ENCODE results near the gene PISD. TPM values are rescaled to one million over a fixed set of nuclear protein-coding genes. Genes with fewer than 3 reads are reported as not detected.
"Not testable (repeated sequence)": the region's sequence is repeated elsewhere in the genome, so short reads cannot be mapped to it uniquely, and the experiment has no call there.

Gene PISD
- total RNA-seq, 1 donor, result 25.5 TPM

GRCh38 chr22:31595271-31595670 is 66.7 kb downstream of the PISD start:
- no peak for DNase-seq (ENCODE audit: low read depth)
- no peak overlapping the region for H3K4me3 ChIP-seq (ENCODE audit: low read depth, low read length)
- no peak for TF ChIP-seq CTCF (IDR thresholded peaks at IDR 0.05; ENCODE audit: insufficient read depth, low read length)

- DNase-seq (ENCODE audit: low read depth); H3K4me3 ChIP-seq (ENCODE audit: low read depth, low read length): not testable (repeated sequence)
Observed at GRCh38 chr22:31590161-31590560, 71.9 kb downstream of the PISD start.

GRCh38 chr22:31588970-31589675 is 72.9 kb downstream of the PISD start:
- no peak for DNase-seq (ENCODE audit: low read depth)
- TF ChIP-seq CTCF (IDR thresholded peaks at IDR 0.05; ENCODE audit: insufficient read depth, low read length), result no peak
- H3K4me3 ChIP-seq (ENCODE audit: low read depth, low read length), result no peak overlapping the region

DNA sequence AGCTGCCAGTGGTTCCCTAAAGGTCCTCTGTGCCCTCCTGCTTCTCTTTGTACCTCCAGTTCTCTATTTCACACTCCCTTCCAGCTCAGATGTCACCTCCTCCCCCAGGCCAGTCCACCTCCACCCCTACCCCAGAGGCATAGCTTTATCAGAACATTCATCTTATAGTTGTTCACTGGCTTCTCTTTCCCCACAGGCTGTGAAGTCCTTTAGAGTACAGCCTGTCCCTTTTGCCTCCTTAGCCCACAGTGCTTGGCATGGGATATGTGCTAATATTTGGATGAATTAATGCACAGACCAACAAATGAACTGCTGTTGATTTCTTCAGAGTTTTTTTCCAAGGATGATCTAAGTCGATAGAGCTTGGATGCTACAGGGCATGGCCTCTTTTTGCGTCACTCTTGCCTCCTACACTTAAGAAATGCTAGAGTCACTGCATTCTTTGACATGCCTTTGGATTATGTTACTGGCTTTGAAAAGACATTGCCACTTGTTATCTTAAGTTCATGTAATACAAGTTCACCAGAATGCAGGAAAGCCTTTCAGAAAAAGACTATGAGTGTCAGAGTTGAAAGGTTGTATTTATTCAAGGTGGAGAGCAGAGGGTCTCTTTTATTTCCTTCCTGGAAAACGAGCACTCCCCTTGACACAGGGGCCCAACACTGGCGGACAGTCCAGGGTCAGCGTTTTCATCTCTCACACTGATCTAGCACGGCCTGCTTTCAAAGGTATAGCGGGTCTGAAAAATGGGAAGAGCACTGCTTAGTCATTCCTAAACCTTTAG is 75.7 kb downstream of the PISD start:
- no peak for TF ChIP-seq CTCF (IDR thresholded peaks at IDR 0.05; ENCODE audit: insufficient read depth, low read length)
- DNase-seq (ENCODE audit: low read depth), result peak; percentile 65
- no peak overlapping the region for H3K4me3 ChIP-seq (ENCODE audit: low read depth, low read length)

DNA sequence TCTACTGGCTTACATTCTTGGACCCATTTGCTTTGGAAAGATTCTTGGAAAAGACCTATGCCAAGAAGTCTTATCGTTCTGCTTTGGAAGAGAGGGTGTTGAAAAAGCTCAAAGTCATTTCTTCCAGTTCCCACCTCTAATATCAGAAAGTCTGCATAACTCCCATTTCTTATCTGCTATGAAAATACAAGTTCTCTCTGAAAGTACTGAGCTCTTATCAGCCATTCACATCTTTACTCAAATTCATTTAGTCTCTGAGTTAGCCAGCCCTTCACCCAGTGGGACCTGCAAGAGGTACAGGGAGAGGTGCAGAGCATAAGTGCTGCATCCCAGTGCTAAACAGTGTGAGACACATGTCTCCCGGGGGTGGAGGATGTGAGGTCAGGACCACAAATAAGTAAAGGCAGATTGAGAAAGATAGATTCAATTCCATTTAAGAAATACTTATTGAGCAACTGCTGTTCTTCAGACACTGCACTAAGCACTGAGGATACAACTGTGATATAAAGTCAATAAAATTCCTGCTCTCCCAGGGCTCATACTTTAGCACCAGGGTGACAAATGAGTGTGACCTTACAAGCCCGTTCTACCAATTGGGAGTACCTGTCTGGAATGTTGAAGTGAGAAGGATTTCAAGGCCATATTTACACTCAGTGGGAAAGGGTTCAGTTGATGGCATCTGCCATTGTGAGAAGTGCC is 76.7 kb downstream of the PISD start:
- peak; percentile 73 for DNase-seq (ENCODE audit: low read depth)
- no peak overlapping the region for H3K4me3 ChIP-seq (ENCODE audit: low read depth, low read length)
- no peak for TF ChIP-seq CTCF (IDR thresholded peaks at IDR 0.05; ENCODE audit: insufficient read depth, low read length)

DNA sequence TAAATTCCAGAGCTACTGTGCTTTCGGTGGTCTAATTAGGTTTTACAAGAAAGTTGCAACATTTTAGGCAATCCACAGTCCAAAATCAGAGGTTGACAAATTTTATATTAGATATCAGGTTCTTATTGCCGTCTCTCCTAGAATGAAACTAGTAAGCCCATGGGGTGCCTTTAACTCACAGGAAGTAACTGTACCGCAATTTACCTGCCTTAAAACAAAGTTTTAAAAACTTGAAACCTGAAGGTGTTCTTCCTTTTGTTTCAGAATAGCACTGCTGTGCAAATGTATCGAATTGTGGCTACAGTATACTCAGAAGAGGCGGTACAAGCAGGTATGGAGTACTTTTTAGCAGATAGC is 77.2 kb downstream of the PISD start:
- no peak overlapping the region for H3K4me3 ChIP-seq (ENCODE audit: low read depth, low read length)
- DNase-seq (ENCODE audit: low read depth), result no peak
- no peak for TF ChIP-seq CTCF (IDR thresholded peaks at IDR 0.05; ENCODE audit: insufficient read depth, low read length)

- H3K4me3 ChIP-seq (ENCODE audit: low read depth, low read length), result no peak overlapping the region
- DNase-seq (ENCODE audit: low read depth), result peak; percentile 28
- no peak for TF ChIP-seq CTCF (IDR thresholded peaks at IDR 0.05; ENCODE audit: insufficient read depth, low read length)
Observed at GRCh38 chr22:31583861-31584485, 78.0 kb downstream of the PISD start.

Data from fibroblast of the aortic adventitia (primary cell).